Heart right ventricle (tissue), 16 donors: ENCODE measurements around the gene IP6K2. TPM values are rescaled to one million over a fixed set of nuclear protein-coding genes. Genes with fewer than 3 reads are reported as not detected.

Experiments used
- ATAC-seq, 8 donors: fragments of 200-7000 bp; cut with Tn5 transposase; one replicate each; pipeline ENCODE4 v1.9.1; 2020; ENCODE audit warnings: mild to moderate bottlenecking in 8 of 8, moderate library complexity in 8 of 8, moderate number of reproducible peaks in 1 of 8
- DNase-seq, 2 donors: peaks; one replicate each; pipeline ENCODE4 v3.0.0-alpha.2; 2020
- H3K27ac ChIP-seq, 10 donors: fragments of 200-600 bp; sonication (generic) in 2 of 10; one replicate each; pipeline versions ENCODE4 v1.5.0 to v1.8.0; 2020 to 2022; ENCODE audit warnings: mild to moderate bottlenecking in 3 of 10
- H3K27me3 ChIP-seq, 7 donors: fragments of 200-600 bp; one replicate each; pipeline ENCODE4 v1.8.0; 2021 to 2022; ENCODE audit warnings: mild to moderate bottlenecking in 2 of 7
- H3K36me3 ChIP-seq, 9 donors: fragments of 200-600 bp; sonication (generic) in 1 of 9; one replicate each; pipeline versions ENCODE4 v1.5.0 to v1.8.0; 2020 to 2022; ENCODE audit warnings: mild to moderate bottlenecking in 2 of 9
- H3K4me1 ChIP-seq, 9 donors: fragments of 200-600 bp; sonication (generic) in 1 of 9; one replicate each; pipeline versions ENCODE4 v1.5.0 to v1.8.0; 2020 to 2022; ENCODE audit warnings: mild to moderate bottlenecking in 4 of 9
- H3K4me3 ChIP-seq, 10 donors: fragments of 200-600 bp; sonication (generic) in 2 of 10; one replicate each; pipeline versions ENCODE4 v1.5.0 to v1.8.0; 2020 to 2022; ENCODE audit warnings: mild to moderate bottlenecking in 7 of 10, moderate library complexity in 2 of 10
- H3K9me3 ChIP-seq, 11 donors: fragments of 200-600 bp in 10 of 11; sonication (generic) in 2 of 11; one replicate each; pipeline versions ENCODE4 v1.5.0 to v1.8.0; 2013 to 2022; ENCODE audit warnings: mild to moderate bottlenecking in 2 of 11, control low read depth in 1 of 11, moderate library complexity in 1 of 11
- CTCF ChIP-seq, 9 donors: fragments of 200-600 bp; sonication (generic) in 2 of 9; IDR thresholded peaks; one replicate each; pipeline versions ENCODE4 v1.5.0 to v1.8.0; 2021 to 2022; ENCODE audit warnings: antibody characterized with exemption in 9 of 9, mild to moderate bottlenecking in 5 of 9, moderate library complexity in 1 of 9
- WGBS, 2 donors: extraction: QIAGEN DNeasy Blood & Tissue Kit; methylation state at CpG; one replicate each; pipeline ENCODE4 v1.1.7; 2013; ENCODE audit warnings: inconsistent platforms in 1 of 2; 5-methylcytosine and 5-hydroxymethylcytosine counted together
- intact Hi-C, 10 donors: fragments of 100-400 bp; cut with DNase I; formaldehyde crosslinking; loops; one replicate each; pipeline versions ENCODE4 v1.11.1 to v1.14.2; 2022
- polyA plus RNA-seq, 2 donors: library from polyadenylated mRNA; stranded (reverse); fragments of 200-250 nt; gene quantifications; one replicate each; pipeline ENCODE4 v1.2.3, GENCODE V29; 2013
- total RNA-seq, 10 donors: library from RNA; stranded (reverse); fragmentation: NEBNext Ultra II Directional in 3 of 10; extraction: Animal tissue kit (Norgen Biotek cat#: 25700) in 3 of 10; gene quantifications; one replicate each; pipeline versions ENCODE4 v1.2.1 to v1.2.4, GENCODE V29; 2021 to 2023
- donor health status: Arrhythmogenic right ventricular cardiomyopathy.
- donor health status: ischemic (EF 13 %, LVEDD 7.1; RV severe dilation, severe dysfunction).
- donor health status: healthy with polysubstance abuse.
- donor health status: DM: no; HTN: yes; CAD: no.
- donor health status: DM: no; HTN: no; CAD: no.
- donor health status: ischemic (EF 25% LVEDD 6.9; RV normal size, moderate dysfunction).
- donor health status: ischemic (EF 25% LVEDD 5.7; RV mildly dilated, moderate dysfunction).
- donor health status: healthy.
- donor health status: DM: yes; HTN: yes; CAD: no.
- donor health status: Ischemic cardiomyopathy.
- donor health status: ischemic (EF 35%, LVEDD 5.7; RV mildly dilated, moderate dysfunction).
- donor health status: nonischemic (EF 11% LVEDD 7.7; RV severe dilation, severe dysfunction).
- donor health status: DM: yes; HTN: yes; CAD: no.
- donor health status: PGD.
- donor health status: ischemic (EF 29% LVEDD 5.4; RV normal size, mild dysfunction).
- donor health status: nonischemic (EF 23%, LVEDD 6.1; RV moderate dilation, normal function).

The IP6K2 gene
- total and polyA plus RNA-seq, 12 donors = 16.7 to 81.7 (median 20.1) TPM

- no peaks in the 10 kb centered on the region for H3K9me3 ChIP-seq
- no peak overlapping the region for H3K27ac ChIP-seq
- ATAC-seq (no peak), DNase-seq (no peak)
- no peak overlapping the region for H3K4me3 ChIP-seq
- peaks cover 0 to 9% (median 0%) of the 10 kb centered on the region in 9 donors for H3K4me1 ChIP-seq
- H3K27me3 ChIP-seq = no peaks in the 10 kb centered on the region
- peaks cover 0 to 99% (median 15%) of the 10 kb centered on the region in 9 donors for H3K36me3 ChIP-seq
- WGBS, 2 donors = 92 to 95% methylated on average over 3 of the region's 4 CpGs
- TF ChIP-seq CTCF (IDR thresholded peaks at IDR 0.05) = no peak
- intact Hi-C loops = no loop called here
Measured at GRCh38 chr3:48759071-48759470, 42.0 kb upstream of the IP6K2 start.

GRCh38 chr3:48756640-48757039, 39.6 kb upstream of the IP6K2 start:
- WGBS, 2 donors = 91 to 95% methylated on average over 5 of the region's 5 CpGs
- H3K27me3 ChIP-seq = no peaks in the 10 kb centered on the region
- no peak overlapping the region for H3K27ac ChIP-seq
- H3K36me3 ChIP-seq = peaks cover 0 to 100% (median 14%) of the 10 kb centered on the region in 9 donors
- no peaks in the 10 kb centered on the region for H3K9me3 ChIP-seq
- DNase-seq (no peak), ATAC-seq (no peak)
- H3K4me1 ChIP-seq = no peaks in the 10 kb centered on the region
- no peak for TF ChIP-seq CTCF (IDR thresholded peaks at IDR 0.05)
- H3K4me3 ChIP-seq = no peak overlapping the region
- intact Hi-C loops = no loop called here

GRCh38 chr3:48750856-48751255, 33.8 kb upstream of the IP6K2 start:
- DNase-seq = no peak
- ATAC-seq = no peak
- Histone ChIP-seq H3K9me3 (no peaks in the 10 kb centered on the region), H3K4me1 (peaks cover 6 to 42% (median 26%) of the 10 kb centered on the region in 9 donors), H3K36me3 (peaks cover 0 to 83% (median 30%) of the 10 kb centered on the region in 9 donors), H3K27me3 (no peaks in the 10 kb centered on the region), H3K4me3 (no peak overlapping the region), H3K27ac (peak overlapping the region in 1 of 10 donors; percentile 78)
- TF ChIP-seq CTCF (IDR thresholded peaks at IDR 0.05) = no peak
- intact Hi-C loops = no loop called here
- 63% methylated on average over 1 of the region's 1 CpG for WGBS, 2 donors

- Histone ChIP-seq H3K4me1 (peaks cover 6 to 42% (median 26%) of the 10 kb centered on the region in 9 donors), H3K4me3 (no peak overlapping the region), H3K36me3 (peaks cover 0 to 72% (median 30%) of the 10 kb centered on the region in 9 donors), H3K9me3 (no peaks in the 10 kb centered on the region), H3K27me3 (no peaks in the 10 kb centered on the region), H3K27ac (peak overlapping the region in 6 of 10 donors; percentile 24 to 78 (median 64))
- intact Hi-C loops = no loop called here
- TF ChIP-seq CTCF (IDR thresholded peaks at IDR 0.05) = no peak
- WGBS, 2 donors = 86 to 95% methylated on average over 3 of the region's 3 CpGs
- DNase-seq (no peak), ATAC-seq (peak in 7 of 8 donors; percentile 11 to 62 (median 42))
Measured at GRCh38 chr3:48748754-48749153, 31.7 kb upstream of the IP6K2 start.
